IPS-15b (cell line): ENCODE measurements around the gene PUSL1.

Experiments
- H3K27me3 ChIP-seq: one replicate; pipeline ENCODE4 v1.6.1; 2013; ENCODE audit warnings: low read length; ENCODE audit not compliant: control insufficient read depth, insufficient read depth
- H3K36me3 ChIP-seq: one replicate; pipeline ENCODE4 v1.6.1; 2013; ENCODE audit warnings: low read length; ENCODE audit not compliant: control insufficient read depth, insufficient read depth
- H3K4me1 ChIP-seq: one replicate; pipeline ENCODE4 v1.6.1; 2013; ENCODE audit warnings: mild to moderate bottlenecking, low read length; ENCODE audit not compliant: control insufficient read depth, insufficient read depth
- H3K4me3 ChIP-seq: one replicate; pipeline ENCODE4 v1.5.1; 2013; ENCODE audit warnings: low read depth, low read length
- H3K9ac ChIP-seq: one replicate; pipeline ENCODE4 v1.6.1; 2013; ENCODE audit warnings: low read depth, mild to moderate bottlenecking, low read length
- H3K9me3 ChIP-seq: one replicate; pipeline ENCODE4 v1.6.1; 2013; ENCODE audit warnings: mild to moderate bottlenecking, low read length; ENCODE audit not compliant: control insufficient read depth, insufficient read depth

The PUSL1 gene

DNA sequence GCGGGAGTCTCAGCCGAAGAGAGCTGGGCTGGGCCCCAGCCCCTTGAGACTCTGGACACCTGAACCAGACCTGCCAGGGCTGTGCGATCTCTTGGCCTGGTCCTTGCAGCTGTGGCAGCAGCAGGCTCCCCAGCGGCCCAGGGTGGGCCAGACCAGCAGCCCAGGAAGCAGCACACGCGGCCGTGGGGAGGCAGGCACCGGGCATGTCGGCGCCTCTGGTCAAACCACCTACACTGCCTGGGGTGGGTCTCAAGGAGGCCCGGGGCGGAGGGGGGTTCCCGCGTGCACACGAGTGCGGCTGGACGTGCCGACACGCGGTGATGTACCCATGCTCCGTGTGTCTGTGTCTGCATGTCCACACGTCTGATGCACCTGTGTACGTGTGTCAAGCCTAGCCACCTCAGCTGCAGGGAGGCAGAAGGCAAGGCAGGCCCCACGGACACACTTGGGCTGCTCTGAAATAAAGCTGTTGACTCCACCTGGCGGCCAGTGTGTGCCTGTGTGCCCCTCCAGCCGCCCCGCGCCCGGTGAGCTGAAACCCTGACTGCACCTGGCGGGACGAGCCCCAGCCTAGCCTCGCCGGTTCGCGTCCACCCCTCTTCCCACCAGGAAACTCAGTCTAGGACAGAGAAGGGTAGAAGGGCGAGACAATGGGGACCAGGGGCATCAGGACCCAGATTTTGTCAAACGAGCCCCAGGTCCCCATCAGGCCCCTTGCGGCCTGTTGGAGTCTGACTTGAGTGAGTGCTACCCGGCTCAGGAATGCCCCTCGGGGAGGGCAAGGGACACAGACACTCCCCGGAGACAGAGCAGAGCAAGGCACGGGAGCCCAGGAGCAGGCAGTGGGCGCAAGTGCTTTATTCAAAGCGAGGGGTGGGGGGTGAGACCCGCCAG lies 16.6 kb upstream of the PUSL1 start:
- Histone ChIP-seq H3K27me3 (no peaks in the 10 kb centered on the region), H3K4me3 (no peak overlapping the region), H3K36me3 (peaks cover 8% of the 10 kb centered on the region), H3K9ac (no peak overlapping the region), H3K9me3 (no peaks in the 10 kb centered on the region), H3K4me1 (no peaks in the 10 kb centered on the region)

DNA sequence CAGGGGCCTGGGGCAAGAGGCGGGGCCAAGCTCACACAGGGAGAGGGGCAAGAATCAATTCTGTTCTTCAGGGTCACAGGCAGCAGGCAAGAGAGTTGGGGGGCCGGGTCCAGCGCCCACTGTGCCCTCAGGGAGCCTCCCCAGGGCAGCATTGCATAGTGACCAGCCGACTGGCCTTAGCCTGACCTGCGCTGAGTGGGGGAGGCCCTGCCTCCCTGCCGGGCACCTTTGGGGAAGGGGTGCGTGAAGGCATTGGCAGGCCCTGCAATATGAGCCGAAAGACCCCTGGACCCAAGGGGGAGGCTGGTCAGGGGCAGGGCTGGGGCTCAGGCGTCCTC lies 16.0 kb upstream of the PUSL1 start:
- H3K4me1 ChIP-seq = no peaks in the 10 kb centered on the region
- H3K9me3 ChIP-seq = no peaks in the 10 kb centered on the region
- H3K9ac ChIP-seq = no peak overlapping the region
- no peaks in the 10 kb centered on the region for H3K27me3 ChIP-seq
- no peak overlapping the region for H3K4me3 ChIP-seq
- H3K36me3 ChIP-seq = peaks cover 8% of the 10 kb centered on the region

DNA sequence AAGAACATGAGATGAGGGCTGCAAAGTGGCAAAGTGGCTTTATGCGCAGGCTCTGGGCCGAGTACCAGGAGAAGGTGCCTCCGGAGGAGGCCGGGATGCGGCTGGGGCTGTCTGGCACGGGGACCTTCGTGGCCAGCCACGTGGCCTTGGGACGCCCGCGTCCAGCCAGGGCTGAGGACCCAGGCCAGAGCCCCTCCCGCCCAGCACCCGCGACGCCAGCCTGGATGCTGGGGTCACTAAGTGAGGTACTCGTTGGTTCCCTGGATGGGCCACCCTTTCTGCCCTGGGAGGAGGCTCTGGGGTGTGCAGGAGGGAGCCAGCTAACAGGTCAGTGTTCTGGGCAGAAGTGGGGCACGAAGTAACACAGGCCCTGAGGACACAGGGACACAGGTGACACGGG lies 15.5 kb upstream of the PUSL1 start:
- H3K27me3 ChIP-seq = no peaks in the 10 kb centered on the region
- no peaks in the 10 kb centered on the region for H3K4me1 ChIP-seq
- H3K9ac ChIP-seq = no peak overlapping the region
- H3K9me3 ChIP-seq = no peaks in the 10 kb centered on the region
- peaks cover 8% of the 10 kb centered on the region for H3K36me3 ChIP-seq
- no peak overlapping the region for H3K4me3 ChIP-seq

DNA sequence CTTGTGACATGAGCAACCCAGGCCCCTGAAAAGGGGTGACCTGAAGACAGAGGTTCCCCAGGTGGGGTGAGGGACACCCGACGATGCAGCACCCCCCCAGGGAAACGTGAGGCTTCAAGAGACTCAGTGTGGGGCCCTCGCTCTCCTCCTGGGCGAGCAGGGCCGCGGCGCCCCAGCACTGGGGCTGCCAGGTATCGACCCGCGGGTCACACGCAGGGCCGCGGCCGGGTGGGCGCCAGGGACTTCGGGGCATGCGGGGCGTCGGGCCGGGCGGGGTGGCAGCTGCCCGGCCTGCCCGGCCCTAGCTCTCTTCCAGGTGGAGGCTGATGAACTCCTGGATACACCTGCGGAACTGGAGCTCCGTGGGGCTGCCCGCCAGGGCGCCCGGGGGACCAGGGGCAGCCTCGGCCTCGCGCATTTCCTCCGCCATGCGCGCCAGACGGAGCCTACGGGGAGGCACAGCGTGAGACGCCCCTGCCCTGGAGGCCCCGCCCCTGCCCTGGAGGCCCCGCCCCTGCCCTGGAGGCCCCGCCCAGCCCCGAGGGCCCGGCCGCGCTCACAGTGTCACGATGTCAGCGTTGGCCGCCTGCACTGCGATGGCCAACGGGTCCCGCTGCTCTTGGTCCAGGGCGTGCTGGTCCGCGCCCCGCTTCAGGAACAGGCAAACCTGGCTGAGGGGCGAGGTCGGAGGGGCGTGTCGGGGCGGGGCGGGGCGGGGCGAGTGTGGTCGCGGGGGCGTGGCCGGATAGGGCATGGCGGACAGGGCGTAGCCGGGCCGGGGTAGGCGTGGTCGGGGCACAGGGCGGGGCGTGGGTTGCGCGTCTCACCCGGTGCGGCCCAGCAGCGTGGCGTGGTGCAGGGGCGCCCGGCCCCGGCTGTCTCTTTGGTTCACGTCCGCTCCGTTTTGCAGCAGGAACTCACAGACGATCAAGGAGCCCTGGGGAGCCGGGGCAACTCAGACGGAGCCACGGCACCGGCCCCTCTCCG lies 14.8 kb upstream of the PUSL1 start:
- peak overlapping the region; percentile 26 for H3K4me3 ChIP-seq
- no peaks in the 10 kb centered on the region for H3K27me3 ChIP-seq
- H3K9me3 ChIP-seq = no peaks in the 10 kb centered on the region
- H3K4me1 ChIP-seq = no peaks in the 10 kb centered on the region
- H3K9ac ChIP-seq = no peak overlapping the region
- peaks cover 8% of the 10 kb centered on the region for H3K36me3 ChIP-seq

DNA sequence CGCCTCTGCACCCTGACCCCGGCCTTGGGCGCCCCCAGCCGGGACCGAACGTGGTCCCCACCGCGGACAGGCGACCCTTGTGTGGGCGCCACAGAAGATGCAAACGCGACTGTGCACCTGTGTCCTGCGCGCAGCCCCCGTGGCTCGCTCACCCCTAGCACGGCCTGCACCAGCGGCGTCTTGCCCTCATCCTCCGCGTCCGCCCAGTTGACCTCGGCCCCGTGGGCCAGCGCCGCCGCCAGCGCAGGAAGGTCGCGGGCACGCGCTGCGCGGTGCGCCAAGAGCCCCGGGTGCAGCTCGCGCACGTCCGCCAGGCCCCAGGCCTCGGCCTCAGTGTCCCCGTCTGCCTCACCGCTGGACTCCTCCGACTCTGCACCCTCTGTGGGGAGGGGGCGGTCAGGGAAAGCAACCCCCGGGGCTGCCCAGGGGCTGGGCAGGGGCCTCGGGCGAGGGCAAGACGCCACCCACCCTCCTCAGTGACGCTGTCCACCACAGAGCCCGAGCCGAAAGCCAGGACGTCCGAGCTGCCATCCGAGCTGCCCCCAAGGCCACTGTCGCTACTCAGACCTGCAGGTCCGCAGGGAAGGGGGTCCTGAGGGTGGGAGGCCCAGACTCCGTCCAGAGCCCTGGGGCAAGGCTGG lies 14.0 kb upstream of the PUSL1 start:
- Histone ChIP-seq H3K9me3 (no peaks in the 10 kb centered on the region), H3K9ac (no peak overlapping the region), H3K4me1 (no peaks in the 10 kb centered on the region), H3K27me3 (no peaks in the 10 kb centered on the region), H3K36me3 (peaks cover 8% of the 10 kb centered on the region), H3K4me3 (peak overlapping the region; percentile 26)

DNA sequence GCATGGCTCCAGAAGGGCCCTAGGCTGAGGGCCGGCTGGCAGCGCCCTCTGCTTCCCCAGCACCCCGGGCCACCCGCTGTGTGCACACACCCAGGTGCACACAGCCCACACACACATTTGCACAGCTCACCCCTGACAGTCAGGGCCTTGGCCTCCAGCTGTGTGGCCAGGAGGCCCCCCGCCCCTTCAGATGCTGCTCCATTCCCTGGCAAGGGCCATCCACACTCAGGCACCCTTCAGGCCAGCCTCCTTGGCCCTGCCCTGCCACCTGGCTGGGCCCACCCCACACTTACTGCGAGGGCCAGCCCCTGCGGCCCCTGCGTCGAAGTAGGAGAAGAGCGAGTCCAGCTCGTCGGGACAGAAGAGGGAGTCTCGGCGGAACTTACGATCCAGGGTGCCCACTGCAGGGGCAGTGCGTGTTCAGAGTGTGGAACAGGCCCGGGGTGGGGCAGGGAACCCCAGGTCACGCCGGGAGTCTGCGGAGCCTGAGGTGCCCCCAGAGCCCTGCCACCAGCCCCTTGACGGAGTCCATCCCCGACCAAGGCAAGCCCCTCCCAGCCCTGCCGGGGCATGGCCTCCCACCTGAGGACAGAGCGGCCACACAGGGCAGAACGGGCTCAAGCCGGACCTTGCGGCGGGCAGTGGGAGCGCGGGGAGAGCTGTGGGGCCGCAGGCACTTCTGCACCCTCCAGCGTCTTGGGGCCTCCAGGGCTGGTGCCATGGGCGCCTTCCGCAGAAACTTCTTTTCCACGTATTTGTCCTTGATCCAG lies 13.1 kb upstream of the PUSL1 start:
- Histone ChIP-seq H3K4me1 (no peaks in the 10 kb centered on the region), H3K9ac (no peak overlapping the region), H3K9me3 (no peaks in the 10 kb centered on the region), H3K27me3 (no peaks in the 10 kb centered on the region), H3K4me3 (no peak overlapping the region), H3K36me3 (peaks cover 8% of the 10 kb centered on the region)

DNA sequence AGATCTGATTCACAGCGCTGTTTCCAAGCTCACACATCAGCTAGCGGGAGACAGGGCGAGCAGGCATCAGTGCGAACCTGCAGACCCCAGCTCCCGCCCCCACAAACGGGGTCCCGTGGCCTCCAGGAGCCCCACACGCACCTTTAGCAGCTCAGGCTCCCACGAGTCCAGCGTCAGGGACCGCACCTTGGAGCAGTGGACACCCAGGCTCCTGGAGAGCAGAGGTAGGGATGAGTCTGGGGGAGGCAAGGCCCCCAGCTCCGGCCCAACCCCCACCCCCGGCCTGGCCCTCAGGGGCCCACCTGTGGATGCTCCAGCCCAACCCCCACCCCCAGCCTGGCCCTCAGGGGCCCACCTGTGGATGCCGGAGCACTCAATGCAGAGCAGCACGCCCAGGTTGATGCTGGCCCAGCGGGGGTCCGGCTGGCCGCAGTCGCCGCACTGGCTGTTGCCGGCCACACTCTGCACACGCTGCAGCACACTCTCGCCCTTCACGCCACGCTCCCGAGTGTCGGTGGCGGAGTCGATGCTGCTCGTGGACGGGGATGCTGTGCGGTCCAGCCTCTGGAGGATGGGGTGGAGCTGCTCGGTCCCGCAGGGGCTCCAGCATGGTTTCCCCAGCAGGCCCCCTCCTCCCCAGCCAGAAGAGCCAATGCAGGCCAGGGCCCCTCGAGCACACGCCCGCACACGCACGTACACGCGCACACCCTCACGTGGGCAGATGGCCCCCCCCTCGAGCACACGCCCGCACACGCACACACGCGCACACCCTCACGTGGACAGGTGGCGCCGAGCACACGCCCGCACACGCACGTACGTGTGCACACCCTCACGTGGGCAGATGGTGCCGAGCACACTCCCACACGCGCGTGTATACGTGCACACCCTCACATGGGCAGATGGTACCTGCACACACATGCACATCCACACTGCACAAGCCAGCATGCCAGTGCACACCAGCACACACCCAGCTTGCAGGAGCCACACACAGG lies 12.0 kb upstream of the PUSL1 start:
- Histone ChIP-seq H3K36me3 (peaks cover 8% of the 10 kb centered on the region), H3K4me3 (no peak overlapping the region), H3K27me3 (no peaks in the 10 kb centered on the region), H3K9me3 (no peaks in the 10 kb centered on the region), H3K9ac (no peak overlapping the region), H3K4me1 (no peaks in the 10 kb centered on the region)

DNA sequence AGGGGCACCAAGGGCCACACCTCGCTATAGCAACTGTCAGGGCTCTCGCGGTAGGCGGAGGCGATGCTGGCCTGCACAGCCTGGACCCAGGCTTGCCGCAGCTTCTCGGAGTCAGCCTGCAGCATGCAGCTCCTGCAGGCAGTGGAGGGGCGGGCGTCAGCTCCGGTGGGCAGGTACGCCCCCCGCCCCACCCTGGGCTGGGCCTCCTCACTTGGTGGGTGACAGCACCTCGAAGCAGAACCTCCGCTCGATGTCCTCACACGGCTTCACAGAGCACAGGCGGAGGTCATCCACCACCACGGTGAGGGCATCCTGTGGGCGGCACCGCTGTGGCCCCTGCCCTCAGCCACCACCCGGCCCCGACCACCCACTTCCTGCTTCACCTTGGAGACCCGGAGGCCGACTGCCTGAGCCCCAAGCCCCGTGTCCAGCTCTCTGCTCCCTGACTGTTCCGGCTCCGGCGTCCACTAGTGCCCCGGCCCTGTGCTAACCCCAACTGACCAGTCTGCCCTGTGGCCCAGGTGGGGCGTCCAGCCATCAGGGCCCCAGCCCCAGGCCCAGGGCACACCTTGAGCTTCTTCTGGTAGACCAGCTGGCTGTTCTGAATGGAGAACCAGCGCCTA lies 10.5 kb upstream of the PUSL1 start:
- peaks cover 8% of the 10 kb centered on the region for H3K36me3 ChIP-seq

DNA sequence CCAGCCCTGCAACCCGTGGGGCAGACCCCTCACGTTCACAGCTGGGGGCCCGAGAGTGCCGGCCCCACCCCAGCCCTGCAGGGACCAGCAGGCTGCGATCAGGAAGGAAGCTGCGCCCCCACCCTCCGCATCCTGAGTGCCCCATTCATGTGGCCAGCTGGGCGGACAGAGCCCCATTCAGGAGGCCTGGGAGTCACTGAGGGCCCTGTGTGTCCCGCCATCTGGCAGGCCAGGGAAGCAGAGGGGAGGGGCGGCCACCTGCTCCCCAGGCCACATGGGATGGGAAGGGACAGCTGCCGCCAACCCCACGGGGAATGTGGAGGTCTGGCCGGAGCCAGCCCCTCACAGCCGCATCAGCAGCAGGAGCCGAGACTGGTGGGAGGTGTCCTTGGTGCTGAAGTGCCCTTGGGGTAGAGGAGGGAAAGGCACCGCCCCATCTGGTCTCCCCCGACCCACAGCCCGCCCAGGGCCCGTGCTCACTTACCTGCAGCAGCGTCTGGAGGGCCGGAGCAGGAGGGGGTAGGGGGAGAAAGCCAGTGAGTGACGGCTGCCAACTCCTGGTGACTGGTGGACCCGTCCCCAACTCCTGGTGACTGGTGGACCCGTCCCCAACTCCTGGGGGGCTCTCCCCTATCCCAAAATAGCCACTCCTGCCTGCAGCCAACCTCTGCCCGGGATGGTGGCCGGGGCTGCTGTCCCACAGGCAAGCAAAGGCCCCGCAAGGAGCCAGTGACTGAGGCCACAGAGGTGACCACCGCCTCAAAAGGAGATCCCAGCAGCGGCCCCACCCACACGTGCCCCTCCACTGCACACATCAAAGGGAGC lies 9.3 kb upstream of the PUSL1 start:
- Histone ChIP-seq H3K4me3 (no peak overlapping the region), H3K27me3 (no peaks in the 10 kb centered on the region), H3K36me3 (peaks cover 8% of the 10 kb centered on the region), H3K9me3 (no peaks in the 10 kb centered on the region), H3K4me1 (no peaks in the 10 kb centered on the region), H3K9ac (no peak overlapping the region)

More for the DNA sequence above, 10.5 kb upstream of the PUSL1 start:
- H3K9ac ChIP-seq = no peak overlapping the region
- H3K4me3 ChIP-seq = no peak overlapping the region
- no peaks in the 10 kb centered on the region for H3K4me1 ChIP-seq
- no peaks in the 10 kb centered on the region for H3K9me3 ChIP-seq
- H3K27me3 ChIP-seq = no peaks in the 10 kb centered on the region
